Measurements from ENCODE around the gene RAMP3. TPM values are rescaled to one million over a fixed set of nuclear protein-coding genes. Genes with fewer than 3 reads are reported as not detected.
A peak's percentile ranks its signal among the peaks of the same experiment; 100 is the strongest.

RAMP3 gene
- total RNA-seq, 1 donor from 2014 or later = not detected

- DNase-seq (ENCODE audit: low read depth) = no peak
These were observed 62.3 kb downstream of the RAMP3 start for GRCh38 chr7:45219801-45220435.

- DNase-seq (ENCODE audit: low read depth) = no peak
These were observed 63.4 kb downstream of the RAMP3 start for GRCh38 chr7:45220846-45221618.

GRCh38 chr7:45221896-45222604, 64.5 kb downstream of the RAMP3 start:
- DNase-seq (ENCODE audit: low read depth) = no peak

- DNase-seq (ENCODE audit: low read depth) = no peak
These were observed 65.5 kb downstream of the RAMP3 start for GRCh38 chr7:45223078-45223477.

- no peak for DNase-seq (ENCODE audit: low read depth)
These were observed 66.4 kb downstream of the RAMP3 start for GRCh38 chr7:45223728-45224630.

GRCh38 chr7:45224832-45225231, 67.2 kb downstream of the RAMP3 start:
- DNase-seq (ENCODE audit: low read depth) = peak; percentile 12

GRCh38 chr7:45225311-45225947, 67.8 kb downstream of the RAMP3 start:
- no peak for DNase-seq (ENCODE audit: low read depth)

GRCh38 chr7:45225948-45226335, 68.4 kb downstream of the RAMP3 start:
- no peak for DNase-seq (ENCODE audit: low read depth)

GRCh38 chr7:45229156-45229920, 71.7 kb downstream of the RAMP3 start:
- no peak for DNase-seq (ENCODE audit: low read depth)

- no peak for DNase-seq (ENCODE audit: low read depth)
These were observed 72.5 kb downstream of the RAMP3 start for GRCh38 chr7:45230083-45230482.

GRCh38 chr7:45230611-45231165, 73.1 kb downstream of the RAMP3 start:
- DNase-seq (ENCODE audit: low read depth) = no peak

GRCh38 chr7:45233249-45233775, 75.7 kb downstream of the RAMP3 start:
- no peak for DNase-seq (ENCODE audit: low read depth)

Other genes with a start within 250 kb of the RAMP3 start
- 0.35 and 0.83 TPM in 2 replicates for gene MYO1G, start 178.8 kb upstream of the RAMP3 start, total RNA-seq
- gene CCM2, start 157.6 kb upstream of the RAMP3 start, total RNA-seq = 95.6 and 113 TPM in 2 replicates
- gene NACAD, start 68.8 kb upstream of the RAMP3 start, total RNA-seq = 1.2 and 1.6 TPM in 2 replicates
- 98.0 and 107 TPM in 2 replicates for gene TBRG4, start 46.1 kb upstream of the RAMP3 start, total RNA-seq

Measured in myocyte (in vitro differentiated cells).